PC-9 (cell line): ENCODE data around the gene ADGRG4.

Experiments
- CTCF ChIP-seq: fragments of 200-600 bp; sonication (generic); conservative IDR thresholded peaks from 2 replicates; pipeline ENCODE4 v1.6.1; 2017; ENCODE audit warnings: mixed run types, antibody characterized with exemption, mild to moderate bottlenecking, moderate library complexity
- EZH2 ChIP-seq: fragments of 200-600 bp; sonication (generic); IDR thresholded peaks from 2 replicates; pipeline ENCODE4 v1.8.0; 2017; ENCODE audit warnings: antibody characterized with exemption, low read depth

- TF ChIP-seq CTCF (no peak), EZH2 (no peak)
These were observed 8.9 kb upstream of the ADGRG4 start for GRCh38 chrX:136291824-136292223.
